ENCODE data around the gene PLXNB1. TPM values are rescaled to one million over a fixed set of nuclear protein-coding genes. Genes with fewer than 3 reads are reported as not detected.
"Not testable (repeated sequence)": the region's sequence is repeated elsewhere in the genome, so short reads cannot be mapped to it uniquely, and the experiment has no call there.

PLXNB1 gene
- total RNA-seq, 4 donors from 2014 or later: 129 to 530 (median 245) TPM

- TF ChIP-seq POLR2AphosphoS5 (IDR thresholded peaks at IDR 0.05) (no peak), POLR2A (IDR thresholded peaks at IDR 0.05) (no peak), EP300 (IDR thresholded peaks at IDR 0.05; ENCODE audit: low read depth) (no peak)
- TF ChIP-seq, protein P1, sequence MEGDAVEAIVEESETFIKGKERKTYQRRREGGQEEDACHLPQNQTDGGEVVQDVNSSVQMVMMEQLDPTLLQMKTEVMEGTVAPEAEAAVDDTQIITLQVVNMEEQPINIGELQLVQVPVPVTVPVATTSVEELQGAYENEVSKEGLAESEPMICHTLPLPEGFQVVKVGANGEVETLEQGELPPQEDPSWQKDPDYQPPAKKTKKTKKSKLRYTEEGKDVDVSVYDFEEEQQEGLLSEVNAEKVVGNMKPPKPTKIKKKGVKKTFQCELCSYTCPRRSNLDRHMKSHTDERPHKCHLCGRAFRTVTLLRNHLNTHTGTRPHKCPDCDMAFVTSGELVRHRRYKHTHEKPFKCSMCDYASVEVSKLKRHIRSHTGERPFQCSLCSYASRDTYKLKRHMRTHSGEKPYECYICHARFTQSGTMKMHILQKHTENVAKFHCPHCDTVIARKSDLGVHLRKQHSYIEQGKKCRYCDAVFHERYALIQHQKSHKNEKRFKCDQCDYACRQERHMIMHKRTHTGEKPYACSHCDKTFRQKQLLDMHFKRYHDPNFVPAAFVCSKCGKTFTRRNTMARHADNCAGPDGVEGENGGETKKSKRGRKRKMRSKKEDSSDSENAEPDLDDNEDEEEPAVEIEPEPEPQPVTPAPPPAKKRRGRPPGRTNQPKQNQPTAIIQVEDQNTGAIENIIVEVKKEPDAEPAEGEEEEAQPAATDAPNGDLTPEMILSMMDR (IDR thresholded peaks at IDR 0.05): no peak
- Histone ChIP-seq H3K9me3 (no peaks in the 10 kb centered on the region), H3K27ac (no peak overlapping the region), H3K4me1 (peaks cover 24 to 31% (median 28%) of the 10 kb centered on the region in 4 donors), H3K36me3 (no peaks in the 10 kb centered on the region), H3K4me3 (no peak overlapping the region), H3K27me3 (no peaks in the 10 kb centered on the region)
- in situ Hi-C loops (cut with MboI; ENCODE audit: low pct_ligation_motif_present in 1 of 4, low pct_unique_long_range_greater_than_20kb in 1 of 4, low sequenced_read_pairs in 3 of 4) (no loop called here), intact Hi-C loops (cut with DNase I; ENCODE audit: low total_unique reads) (no loop called here)
- DNase-seq: no peak
- WGBS, 2 donors (ENCODE audit: low coverage in 1 of 2): 91 to 92% methylated on average over 7 to 11 of the region's 11 CpGs
Observed at GRCh38 chr3:48475188-48475587, 45.3 kb upstream of the PLXNB1 start.

- no peak for DNase-seq
- intact Hi-C loops (cut with DNase I; ENCODE audit: low total_unique reads): no loop called here
- 76 to 79% methylated on average over 2 to 4 of the region's 4 CpGs for WGBS, 2 donors (ENCODE audit: low coverage in 1 of 2)
Observed at GRCh38 chr3:48474619-48475018, 44.7 kb upstream of the PLXNB1 start.

DNA sequence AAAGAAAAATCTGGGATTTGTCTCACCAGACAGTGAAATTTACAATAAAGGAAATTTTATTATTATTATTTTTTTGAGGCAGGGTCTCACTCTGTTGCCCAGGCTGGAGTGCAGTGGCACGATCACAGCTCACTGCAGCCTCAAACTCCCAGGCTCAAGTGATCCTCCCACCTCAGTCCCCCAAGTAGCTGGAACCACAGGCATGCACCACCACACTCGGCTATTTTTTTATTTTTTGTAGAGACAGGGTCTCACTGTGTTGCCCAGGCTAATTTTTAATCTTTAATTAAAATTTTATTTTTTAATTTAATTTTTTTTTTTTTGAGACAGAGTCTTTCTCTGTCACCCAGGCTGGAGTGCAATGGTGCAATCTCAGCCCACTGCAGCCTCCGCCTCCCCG, 44.1 kb upstream of the PLXNB1 start:
- in situ Hi-C loops (cut with MboI; ENCODE audit: low pct_ligation_motif_present in 1 of 4, low pct_unique_long_range_greater_than_20kb in 1 of 4, low sequenced_read_pairs in 3 of 4); H3K9me3 ChIP-seq; H3K4me3 ChIP-seq; intact Hi-C loops (cut with DNase I; ENCODE audit: low total_unique reads); H3K27me3 ChIP-seq; H3K36me3 ChIP-seq; DNase-seq: not testable (repeated sequence)
- 94 to 96% methylated on average over 4 of the region's 4 CpGs for WGBS, 2 donors (ENCODE audit: low coverage in 1 of 2)
- Histone ChIP-seq H3K4me1 (peaks cover 31 to 42% (median 36%) of the 10 kb centered on the region in 4 donors), H3K27ac (peak overlapping the region; percentile 94 to 97 (median 95))

More at GRCh38 chr3:48474619-48475018, 44.7 kb upstream of the PLXNB1 start:
- Histone ChIP-seq H3K4me1 (peaks cover 30 to 36% (median 32%) of the 10 kb centered on the region in 4 donors), H3K9me3 (no peaks in the 10 kb centered on the region), H3K36me3 (no peaks in the 10 kb centered on the region), H3K4me3 (no peak overlapping the region), H3K27me3 (no peaks in the 10 kb centered on the region), H3K27ac (no peak overlapping the region)
- in situ Hi-C loops (cut with MboI; ENCODE audit: low pct_ligation_motif_present in 1 of 4, low pct_unique_long_range_greater_than_20kb in 1 of 4, low sequenced_read_pairs in 3 of 4): no loop called here
- TF ChIP-seq POLR2A (IDR thresholded peaks at IDR 0.05) (no peak), POLR2AphosphoS5 (IDR thresholded peaks at IDR 0.05) (no peak), EP300 (IDR thresholded peaks at IDR 0.05; ENCODE audit: low read depth) (no peak)
- TF ChIP-seq, protein P1 (IDR thresholded peaks at IDR 0.05): no peak

DNA sequence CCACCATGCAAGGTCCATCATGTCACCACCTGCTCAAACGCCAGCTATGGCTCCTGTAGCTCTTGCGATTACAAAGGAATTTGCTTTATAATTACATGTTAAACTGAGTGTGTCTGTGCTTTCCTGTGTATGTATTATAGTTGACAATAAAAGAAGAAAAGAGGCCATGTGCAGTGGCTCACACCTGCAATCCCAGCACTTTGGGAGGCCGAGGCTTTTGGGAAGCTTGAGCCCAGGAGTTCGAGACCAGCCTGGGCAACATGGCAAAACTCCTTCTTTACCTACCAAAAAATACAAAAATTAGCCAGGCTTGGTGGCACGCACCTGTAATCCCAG, 43.7 kb upstream of the PLXNB1 start:
- H3K4me1 ChIP-seq: peaks cover 35 to 47% (median 39%) of the 10 kb centered on the region in 4 donors
- intact Hi-C loops (cut with DNase I; ENCODE audit: low total_unique reads): no loop called here
- H3K36me3 ChIP-seq: no peaks in the 10 kb centered on the region
- WGBS, 2 donors (ENCODE audit: low coverage in 1 of 2): 69 to 73% methylated on average over 3 to 5 of the region's 5 CpGs
- H3K9me3 ChIP-seq: no peaks in the 10 kb centered on the region
- no peaks in the 10 kb centered on the region for H3K27me3 ChIP-seq
- H3K27ac ChIP-seq: peak overlapping the region; percentile 94 to 97 (median 95)
- TF ChIP-seq, protein P1 (IDR thresholded peaks at IDR 0.05): no peak
- TF ChIP-seq POLR2A (IDR thresholded peaks at IDR 0.05): no peak
- TF ChIP-seq POLR2AphosphoS5 (IDR thresholded peaks at IDR 0.05): no peak
- no peak for TF ChIP-seq EP300 (IDR thresholded peaks at IDR 0.05; ENCODE audit: low read depth)
- in situ Hi-C loops (cut with MboI; ENCODE audit: low pct_ligation_motif_present in 1 of 4, low pct_unique_long_range_greater_than_20kb in 1 of 4, low sequenced_read_pairs in 3 of 4): no loop called here
- no peak for DNase-seq
- peak overlapping the region in 2 of 4 donors; percentile 50 to 81 for H3K4me3 ChIP-seq
